MM.1S (cell line): ENCODE data around the gene ZDHHC1.

Source experiments
- DNase-seq: peaks from one replicate; pipeline ENCODE4 v3.0.0-alpha.2; 2015
- H2AFZ ChIP-seq: fragments of 300-600 bp; sonication (generic); 2 replicates; pipeline ENCODE4 v1.6.0; 2016; ENCODE audit warnings: antibody characterized with exemption, low read length
- H3F3A ChIP-seq: fragments of 300-600 bp; sonication (generic); 2 replicates; pipeline ENCODE4 v1.6.1; 2016; ENCODE audit warnings: mild to moderate bottlenecking, antibody characterized with exemption, low read length, moderate library complexity, mixed read lengths; ENCODE audit not compliant: insufficient read depth
- H3K27ac ChIP-seq: fragments of 300-600 bp; sonication (generic); 2 replicates; pipeline ENCODE4 v1.5.1; 2016; ENCODE audit warnings: mild to moderate bottlenecking, low read length
- H3K27me3 ChIP-seq: fragments of 300-600 bp; sonication (generic); replicated peaks from 2 replicates; pipeline ENCODE4 v1.6.0; 2016; ENCODE audit warnings: low read length; ENCODE audit not compliant: insufficient read depth
- H3K36me3 ChIP-seq: fragments of 300-600 bp; sonication (generic); replicated peaks from 2 replicates; pipeline ENCODE4 v1.6.1; 2016; ENCODE audit warnings: mild to moderate bottlenecking, low read length, mixed read lengths; ENCODE audit not compliant: insufficient read depth
- H3K4me1 ChIP-seq: fragments of 300-600 bp; sonication (generic); 2 replicates; pipeline ENCODE4 v1.6.1; 2016; ENCODE audit warnings: low read length, mixed read lengths
- H3K4me2 ChIP-seq: fragments of 300-600 bp; sonication (generic); 2 replicates; pipeline ENCODE4 v1.6.0; 2016; ENCODE audit warnings: low read depth, low read length
- H3K4me3 ChIP-seq: fragments of 300-600 bp; sonication (generic); 2 replicates; pipeline ENCODE4 v1.5.1; 2016; ENCODE audit warnings: low read length, mixed read lengths
- H3K79me2 ChIP-seq: fragments of 300-600 bp; sonication (generic); 2 replicates; pipeline ENCODE4 v1.6.1; 2016; ENCODE audit warnings: mixed run types, low read length, mixed read lengths
- H3K9ac ChIP-seq: fragments of 300-600 bp; sonication (generic); 2 replicates; pipeline ENCODE4 v1.6.1; 2016; ENCODE audit warnings: low read length, mixed read lengths
- H3K9me2 ChIP-seq: fragments of 300-600 bp; sonication (generic); replicated peaks from 2 replicates; pipeline ENCODE4 v1.6.1; 2016; ENCODE audit warnings: mild to moderate bottlenecking, low read length, mixed read lengths; ENCODE audit not compliant: insufficient read depth
- H3K9me3 ChIP-seq: fragments of 300-600 bp; sonication (generic); replicated peaks from 2 replicates; pipeline ENCODE4 v1.6.1; 2016; ENCODE audit warnings: mild to moderate bottlenecking, low read length, mixed read lengths; ENCODE audit not compliant: insufficient read depth
- H4K20me1 ChIP-seq: fragments of 300-600 bp; sonication (generic); 2 replicates; pipeline ENCODE4 v1.6.1; 2016; ENCODE audit warnings: mild to moderate bottlenecking, low read length, moderate library complexity, mixed read lengths; ENCODE audit not compliant: insufficient read depth
- CTCF ChIP-seq: fragments of 300-600 bp; sonication (generic); IDR thresholded peaks from 2 replicates; pipeline ENCODE4 v1.5.1; 2016; ENCODE audit warnings: antibody characterized with exemption, low read length, mixed read lengths
- EZH2 ChIP-seq: fragments of 300-600 bp; sonication (generic); optimal IDR thresholded peaks from 2 replicates; pipeline ENCODE3; 2017; ENCODE audit warnings: low read depth, mild to moderate bottlenecking, antibody characterized with exemption, low read length, mixed read lengths
- EZH2phosphoT487 ChIP-seq: fragments of 300-600 bp; sonication (generic); IDR thresholded peaks from 2 replicates; pipeline ENCODE4 v1.6.1; 2018; ENCODE audit warnings: antibody characterized with exemption, low read length

Gene ZDHHC1

DNA sequence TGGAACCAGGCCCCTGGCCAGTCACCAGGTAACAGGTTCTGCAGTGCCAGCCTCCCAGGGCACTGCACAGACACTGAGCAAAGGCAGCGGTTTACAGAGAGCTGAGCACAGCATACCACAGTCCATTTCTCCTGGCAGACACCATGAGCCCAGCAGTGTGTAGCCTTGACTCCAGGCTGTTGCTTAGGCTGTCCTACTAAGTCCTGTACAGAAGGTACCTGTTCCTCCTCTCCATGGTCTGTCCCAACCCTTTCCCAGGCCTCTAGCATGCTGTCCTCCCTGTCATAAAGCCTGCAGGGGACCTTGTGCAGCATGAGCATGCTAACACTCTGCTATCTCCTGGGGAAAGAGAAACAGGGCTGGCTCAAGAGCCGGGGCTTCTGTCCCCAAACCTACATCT lies 44.7 kb upstream of the ZDHHC1 start:
- Histone ChIP-seq H3K27me3 (no peaks in the 10 kb centered on the region), H3K9me3 (no peaks in the 10 kb centered on the region), H3K9ac (no peak overlapping the region), H3K4me1 (no peaks in the 10 kb centered on the region), H3K79me2 (peaks cover 84% of the 10 kb centered on the region), H3K4me2 (no peak overlapping the region), H3F3A (no peaks in the 10 kb centered on the region; the same call in 1 of the 2 replicates), H2AFZ (no peak overlapping the region), H4K20me1 (peaks cover 12% of the 10 kb centered on the region), H3K36me3 (no peaks in the 10 kb centered on the region), H3K4me3 (no peak overlapping the region), H3K9me2 (no peaks in the 10 kb centered on the region), H3K27ac (no peak overlapping the region)
- no peak for TF ChIP-seq CTCF
- no peak for TF ChIP-seq EZH2
- TF ChIP-seq EZH2phosphoT487 = no peak
- no peak for DNase-seq

- Histone ChIP-seq H3F3A (no peaks in the 10 kb centered on the region; the same call in 1 of the 2 replicates), H2AFZ (no peak overlapping the region), H3K9me2 (no peaks in the 10 kb centered on the region), H3K4me3 (no peak overlapping the region), H4K20me1 (peaks cover 4% of the 10 kb centered on the region), H3K4me2 (no peak overlapping the region), H3K4me1 (no peaks in the 10 kb centered on the region), H3K27ac (no peak overlapping the region), H3K79me2 (peaks cover 77% of the 10 kb centered on the region), H3K27me3 (no peaks in the 10 kb centered on the region), H3K36me3 (no peaks in the 10 kb centered on the region), H3K9me3 (no peaks in the 10 kb centered on the region), H3K9ac (no peak overlapping the region)
- TF ChIP-seq EZH2phosphoT487 (no peak), CTCF (no peak), EZH2 (no peak)
- no peak for DNase-seq
These were observed 43.9 kb upstream of the ZDHHC1 start for GRCh38 chr16:67460168-67460567.

- no peaks in the 10 kb centered on the region for H3K36me3 ChIP-seq
- DNase-seq = no peak
- H3K79me2 ChIP-seq = peaks cover 75% of the 10 kb centered on the region
- TF ChIP-seq CTCF = no peak
- H3K4me3 ChIP-seq = no peak overlapping the region
- H4K20me1 ChIP-seq = 0 out of 2 replicates have a peak, but pooled peaks cover under 1% of the 10 kb centered on the region
- H2AFZ ChIP-seq = no peak overlapping the region
- no peaks in the 10 kb centered on the region for H3K9me3 ChIP-seq
- H3K4me2 ChIP-seq = no peak overlapping the region
- H3K9ac ChIP-seq = no peak overlapping the region
- no peaks in the 10 kb centered on the region for H3K4me1 ChIP-seq
- H3K27ac ChIP-seq = no peak overlapping the region
- no peaks in the 10 kb centered on the region for H3K9me2 ChIP-seq
- no peaks in the 10 kb centered on the region for H3K27me3 ChIP-seq
- H3F3A ChIP-seq = no peaks in the 10 kb centered on the region; the same call in 1 of the 2 replicates
These were observed 43.5 kb upstream of the ZDHHC1 start for GRCh38 chr16:67459861-67460150.
